Measurements from ENCODE around the gene NODAL.

The NODAL gene

GRCh38 chr10:70462349-70462984 lies 21.0 kb upstream of the NODAL start:
- no peak for DNase-seq

GRCh38 chr10:70461397-70462348 lies 20.2 kb upstream of the NODAL start:
- no peak for DNase-seq

- no peak for DNase-seq
Measured at GRCh38 chr10:70459774-70460490, 18.5 kb upstream of the NODAL start.

GRCh38 chr10:70459061-70459773 lies 17.7 kb upstream of the NODAL start:
- no peak for DNase-seq

GRCh38 chr10:70458329-70459060 lies 17.0 kb upstream of the NODAL start:
- no peak for DNase-seq

GRCh38 chr10:70457759-70458305 lies 16.4 kb upstream of the NODAL start:
- no peak for DNase-seq

- no peak for DNase-seq
Measured at GRCh38 chr10:70456164-70456563, 14.7 kb upstream of the NODAL start.

GRCh38 chr10:70455213-70455630 lies 13.7 kb upstream of the NODAL start:
- no peak for DNase-seq

GRCh38 chr10:70448236-70448635 lies 6.8 kb upstream of the NODAL start:
- no peak for DNase-seq

GRCh38 chr10:70445718-70446657 lies 4.5 kb upstream of the NODAL start:
- DNase-seq: no peak

- no peak for DNase-seq
Measured at GRCh38 chr10:70444744-70445143, 3.3 kb upstream of the NODAL start.

- no peak for DNase-seq
Measured at GRCh38 chr10:70442332-70442988, 979 bp upstream of the NODAL start.

- DNase-seq: no peak
Measured at GRCh38 chr10:70441895-70442309, 421 bp upstream of the NODAL start.

- no peak for DNase-seq
Measured at GRCh38 chr10:70440296-70441160, 953 bp downstream of the NODAL start.

- DNase-seq: no peak
Measured at GRCh38 chr10:70437721-70438120, 3.8 kb downstream of the NODAL start.

- DNase-seq: no peak
Measured at GRCh38 chr10:70435241-70436085, 6.0 kb downstream of the NODAL start.

GRCh38 chr10:70433581-70434280 lies 7.8 kb downstream of the NODAL start:
- no peak for DNase-seq
